HG03457 (cell line): ENCODE measurements around the gene TARBP1.
"Not testable (repeated sequence)": the region's sequence is repeated elsewhere in the genome, so short reads cannot be mapped to it uniquely, and the experiment has no call there.

Experiments
- ATAC-seq: cut with Tn5 transposase; IDR thresholded peaks from one replicate; pipeline ENCODE4 v1.9.1; 2021; ENCODE audit warnings: moderate number of reproducible peaks; ENCODE audit not compliant: unreplicated experiment

Gene TARBP1

DNA sequence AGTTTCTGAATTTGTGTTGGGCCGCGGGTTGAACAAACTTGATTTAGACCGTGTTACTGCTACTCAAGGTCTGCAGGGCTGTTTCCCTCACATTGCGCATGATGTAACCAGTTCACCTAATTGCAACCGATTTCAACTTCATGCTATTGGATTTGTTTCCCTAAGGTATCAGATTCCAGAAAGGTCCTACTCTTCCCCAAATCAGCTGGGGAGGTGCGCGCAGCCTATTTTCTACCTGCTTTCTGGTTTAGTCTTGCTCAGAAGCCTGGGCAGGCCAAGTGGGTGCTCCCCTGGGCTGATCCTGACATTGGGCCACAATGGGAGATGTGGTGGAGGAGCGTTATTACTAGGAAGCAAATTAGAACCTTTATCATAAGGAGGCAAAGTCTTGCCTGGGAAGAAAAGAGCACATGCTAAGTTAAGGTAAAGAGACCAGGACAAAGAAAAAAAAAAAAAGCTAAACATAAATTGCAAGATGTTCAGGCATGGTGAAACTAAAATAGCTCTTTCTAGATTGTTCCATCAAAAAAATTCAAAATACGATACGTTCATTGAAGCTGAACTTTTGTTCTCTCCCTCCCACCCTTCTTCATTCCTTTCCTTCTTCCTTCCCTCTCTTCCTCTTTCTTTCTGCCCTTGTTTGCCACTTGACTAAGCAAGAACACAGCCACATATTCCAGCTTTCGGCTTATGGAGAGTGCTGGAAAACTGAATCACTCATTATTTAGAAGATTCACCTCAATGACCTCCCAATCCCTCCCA is 28.8 kb upstream of the TARBP1 start:
- no peak for ATAC-seq

DNA sequence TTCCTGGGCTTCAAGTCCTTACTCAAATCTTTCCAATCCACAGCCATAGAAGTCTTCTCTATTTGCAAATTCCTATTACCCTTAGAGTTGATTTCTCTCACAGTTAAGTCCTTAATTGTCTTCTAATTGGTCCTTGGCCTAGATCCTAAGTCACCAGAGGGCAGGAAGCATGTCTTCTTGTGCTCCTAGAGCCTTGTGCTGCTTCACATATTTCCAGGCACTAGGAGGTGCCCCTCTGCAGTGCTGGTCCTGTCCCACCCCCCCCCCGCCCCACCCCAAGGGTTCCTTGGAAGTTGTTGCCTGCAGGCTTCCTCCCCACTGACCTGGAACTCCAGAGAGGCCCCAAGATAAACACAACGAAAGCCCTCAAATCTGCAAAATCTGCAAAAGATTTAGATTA is 28.1 kb upstream of the TARBP1 start:
- ATAC-seq, result no peak

DNA sequence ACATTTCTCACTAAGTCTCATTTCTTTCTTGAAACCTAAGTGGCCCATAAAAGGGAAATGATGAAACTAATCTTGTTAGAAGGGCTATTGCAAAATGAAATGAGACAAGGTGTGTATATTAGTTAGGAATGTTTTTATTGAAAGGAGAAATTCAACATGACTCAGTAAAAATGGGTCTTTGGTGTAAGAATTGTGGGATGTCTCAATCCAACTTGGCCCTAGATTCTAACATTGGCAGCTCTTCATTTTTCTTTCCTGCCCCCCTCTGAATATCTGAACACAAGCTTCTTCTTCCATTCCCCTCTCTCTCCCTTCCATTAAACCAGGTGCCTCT is 26.8 kb upstream of the TARBP1 start:
- ATAC-seq, result no peak

DNA sequence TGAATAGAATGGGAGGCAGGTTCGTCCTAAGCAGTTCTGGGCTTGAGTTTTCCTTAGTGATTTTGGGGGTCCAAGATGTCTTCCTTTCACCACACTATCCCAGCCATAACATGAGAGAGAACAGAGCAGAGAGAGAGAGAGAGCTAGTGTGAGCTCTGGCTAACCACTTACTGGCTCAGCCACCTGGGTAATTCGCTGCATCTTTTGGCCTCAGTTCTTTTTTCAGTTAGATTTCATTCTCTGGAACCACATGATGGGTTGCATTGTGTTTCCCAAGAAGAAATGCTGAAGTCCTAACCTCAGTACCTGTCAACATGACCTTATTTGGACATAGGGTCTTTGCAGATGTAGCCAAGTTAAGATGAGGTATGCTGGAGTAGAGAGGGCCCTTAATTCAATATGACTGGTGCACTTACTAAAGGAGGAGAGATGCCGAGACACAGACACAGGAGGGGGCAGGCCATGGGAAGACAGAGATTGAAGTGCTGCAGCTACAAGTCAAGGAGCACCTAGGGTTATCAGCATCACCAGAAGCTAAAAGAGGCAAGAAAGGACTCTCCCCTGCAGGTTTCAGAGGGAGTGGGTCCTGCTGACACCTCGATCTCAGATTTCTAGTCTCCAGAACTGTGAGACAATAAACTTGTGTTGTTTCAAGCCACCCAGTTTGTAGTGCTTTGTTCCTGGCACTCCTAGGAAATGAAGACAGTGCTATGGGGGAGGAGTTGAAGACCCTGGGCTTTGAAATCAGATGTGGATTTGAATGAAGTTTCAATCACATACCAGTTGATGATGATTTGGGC is 26.2 kb upstream of the TARBP1 start:
- ATAC-seq, result no peak

DNA sequence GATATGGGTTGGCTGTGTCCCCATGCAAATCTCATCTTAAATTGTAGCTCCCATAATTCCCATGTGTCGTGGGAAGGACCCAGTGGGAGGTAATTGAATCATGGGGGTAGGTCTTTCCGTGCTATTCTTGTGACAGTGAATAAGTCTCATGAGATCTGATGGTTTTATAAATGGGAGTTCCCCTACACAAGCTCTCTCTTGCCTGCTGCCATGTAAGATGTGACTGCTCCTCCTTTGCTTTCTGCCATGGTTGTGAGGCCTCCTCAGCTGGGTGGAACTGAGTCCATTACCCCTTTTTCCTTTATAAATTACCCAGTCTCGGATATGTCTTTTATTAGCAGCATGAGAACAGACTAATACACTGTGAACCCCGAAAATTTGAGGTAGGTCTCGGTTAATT is 25.3 kb upstream of the TARBP1 start:
- ATAC-seq, result not testable (repeated sequence)

DNA sequence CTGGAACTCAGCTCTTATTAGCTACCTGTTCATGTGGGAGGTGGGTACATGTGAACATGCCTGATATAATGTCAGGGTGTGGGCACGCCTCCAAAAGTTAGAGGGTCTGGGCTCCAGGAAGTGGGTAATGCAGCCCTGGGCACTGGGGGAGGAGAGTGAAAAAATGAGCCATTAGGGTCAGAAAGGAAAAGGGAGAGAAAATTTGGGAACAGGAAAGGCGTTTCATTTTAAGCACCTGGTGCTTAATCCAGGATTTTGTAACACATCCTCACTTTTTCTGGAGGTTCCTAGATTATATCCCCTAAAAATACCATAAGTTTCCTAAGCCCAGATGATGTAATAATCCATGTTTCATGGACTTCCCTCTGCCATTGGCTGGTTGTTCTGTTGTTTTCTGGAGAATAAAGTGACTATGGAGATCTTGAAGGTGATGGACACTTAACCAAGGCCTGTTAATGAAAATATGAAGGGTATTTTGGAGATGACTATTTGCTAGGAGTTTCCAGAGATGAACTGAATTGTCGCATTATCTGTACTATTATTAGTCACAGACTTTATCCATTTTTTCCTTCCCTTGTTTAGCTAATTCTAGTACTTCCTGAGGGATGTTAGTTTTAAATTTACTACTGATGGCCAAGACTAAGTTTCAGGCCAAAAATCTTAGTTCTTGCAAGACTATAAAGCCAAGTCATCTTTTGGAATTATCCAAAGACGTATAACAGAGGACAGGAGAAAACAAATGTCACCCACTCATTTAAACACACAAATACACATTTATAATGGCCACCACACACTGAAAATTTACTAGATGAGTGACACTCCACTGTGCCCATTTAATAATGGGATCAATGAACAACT is 24.4 kb upstream of the TARBP1 start:
- no peak for ATAC-seq

DNA sequence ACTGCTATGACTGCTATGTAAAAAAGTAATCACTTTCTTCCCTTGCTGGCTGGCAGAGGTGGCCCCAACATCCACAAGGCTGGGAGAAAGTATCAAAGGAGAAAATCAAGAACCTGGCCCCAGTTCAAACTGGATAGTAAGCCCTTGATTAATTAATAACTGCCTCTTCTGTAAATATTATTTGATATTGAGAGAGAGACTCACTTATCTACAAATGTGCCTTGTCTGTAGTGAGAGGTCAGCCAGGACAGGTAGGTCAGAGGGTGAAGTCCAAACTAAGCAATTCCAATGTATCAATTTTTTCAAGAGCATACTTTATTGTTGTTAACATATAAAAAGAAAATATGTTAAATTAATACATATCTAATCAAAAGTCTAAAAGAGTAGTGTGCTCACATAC is 23.8 kb upstream of the TARBP1 start:
- no peak for ATAC-seq

DNA sequence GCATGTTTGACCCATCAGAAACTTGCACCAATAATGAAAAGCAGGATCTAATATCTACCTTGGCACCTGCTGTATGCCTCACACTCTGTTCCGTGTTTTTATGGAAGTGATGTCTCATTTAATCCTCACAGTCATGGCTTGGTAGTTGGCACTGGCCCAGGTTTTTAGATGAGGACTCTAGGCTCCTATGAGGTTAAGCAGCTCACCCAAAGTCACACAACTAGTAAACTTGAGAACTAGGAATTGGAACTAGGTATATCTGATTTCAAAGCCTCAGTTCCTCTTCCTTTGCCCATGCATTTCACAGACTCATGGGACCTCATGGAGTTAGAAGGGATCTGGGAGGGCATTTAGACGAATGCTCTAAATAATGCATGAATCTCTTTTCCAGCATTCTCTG is 21.3 kb upstream of the TARBP1 start:
- no peak for ATAC-seq

DNA sequence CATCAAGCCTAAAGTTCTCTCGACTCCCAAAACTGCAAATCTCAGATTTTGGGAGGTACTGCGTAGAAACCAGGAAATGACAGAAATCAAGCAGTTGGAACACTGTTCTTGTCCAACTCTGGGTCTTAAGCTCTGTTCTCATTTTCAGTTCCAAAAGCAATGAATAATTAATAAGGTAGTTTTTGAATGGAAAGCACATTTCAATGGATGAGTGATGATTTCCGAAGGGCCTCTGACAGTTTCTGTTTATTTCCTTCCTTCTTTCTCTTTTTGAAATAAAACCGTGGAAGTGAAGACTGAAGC is 20.9 kb upstream of the TARBP1 start:
- ATAC-seq, result no peak

DNA sequence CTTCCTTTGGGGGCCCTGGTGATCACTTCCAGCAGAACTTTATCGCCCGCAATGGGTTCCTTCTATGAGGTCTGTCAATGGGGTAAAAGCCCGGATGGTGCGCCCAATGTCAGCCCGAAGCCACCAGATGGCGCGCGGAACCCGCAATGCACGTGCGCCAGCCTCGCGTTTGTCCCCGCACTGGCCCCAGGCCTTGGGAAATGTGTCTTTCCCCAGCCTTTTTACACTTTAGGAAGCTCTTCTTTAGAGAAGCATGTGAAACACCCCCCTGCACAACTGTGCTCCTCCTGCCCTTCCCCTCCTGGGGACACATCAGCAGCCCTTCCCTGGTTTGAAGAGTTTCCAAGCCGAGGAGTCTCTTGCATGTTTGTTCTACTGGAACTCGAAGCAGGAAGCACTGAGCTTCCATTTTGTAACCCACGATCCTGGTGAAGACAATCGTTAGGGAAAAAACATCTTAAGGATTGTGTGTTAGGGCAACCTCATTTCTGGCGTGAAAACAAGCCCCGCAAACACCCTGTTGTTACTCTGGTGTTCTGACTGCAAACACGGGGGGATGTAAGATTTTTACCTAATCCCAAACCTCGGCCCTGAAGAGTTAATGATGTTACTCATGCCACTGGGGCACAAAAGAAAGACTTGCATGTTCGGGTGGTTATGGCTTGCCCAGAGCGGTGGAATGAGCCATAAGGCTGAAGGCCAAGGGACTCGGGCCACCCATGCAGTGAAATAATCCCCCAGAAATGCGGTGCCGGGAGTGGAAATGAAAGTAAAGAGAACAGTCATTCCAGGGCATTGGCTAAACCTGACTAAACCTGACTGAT is 20.4 kb upstream of the TARBP1 start:
- no peak for ATAC-seq

DNA sequence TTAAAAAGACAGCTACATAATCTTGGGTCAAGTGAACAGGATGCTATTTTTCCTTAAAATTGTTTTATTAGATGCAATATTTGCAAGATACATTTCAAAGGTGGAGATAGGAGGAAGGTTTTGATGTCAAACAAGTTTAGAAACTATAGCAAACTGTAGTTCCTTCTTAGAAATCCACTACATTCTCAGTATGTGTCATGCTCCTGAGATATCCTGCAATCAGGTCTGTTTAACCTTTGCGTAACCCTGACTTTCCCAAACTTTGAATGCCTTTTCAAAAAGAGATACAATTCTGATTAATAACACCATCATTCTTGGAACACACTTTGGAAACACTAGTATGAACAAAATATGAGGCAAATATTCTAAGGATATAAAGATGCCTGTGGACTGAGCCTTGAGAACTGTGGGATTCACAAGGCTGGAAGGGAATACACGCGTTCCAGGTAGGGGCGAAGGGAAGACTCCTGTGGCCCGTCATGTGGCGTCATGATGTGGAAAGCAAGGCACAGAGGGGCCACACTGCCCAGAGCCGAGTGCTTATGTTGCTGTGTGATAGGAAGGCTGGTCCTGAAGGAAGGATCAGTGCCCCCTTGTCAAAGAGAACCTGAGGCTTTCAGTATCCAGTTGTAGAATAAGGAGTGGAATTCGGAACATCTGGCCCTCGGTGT is 19.6 kb upstream of the TARBP1 start:
- no peak for ATAC-seq

DNA sequence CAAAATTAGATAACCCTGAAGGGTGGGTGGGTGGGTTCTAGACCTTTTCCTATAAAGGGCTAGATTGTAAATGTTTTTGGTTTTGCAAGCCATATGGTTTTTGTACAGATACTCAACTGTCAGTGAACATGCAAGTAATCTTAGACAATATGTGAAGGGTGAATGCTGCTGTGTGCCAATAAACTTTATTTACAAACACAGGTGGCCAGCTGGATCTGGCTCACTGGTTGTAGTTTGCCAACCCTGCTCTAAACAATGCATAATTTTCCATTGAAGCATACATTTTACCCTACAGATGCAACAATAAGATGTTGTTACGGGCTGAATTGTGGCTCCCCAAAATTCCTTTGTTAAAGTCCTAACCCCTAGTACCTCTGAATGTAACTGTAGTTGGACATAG is 18.6 kb upstream of the TARBP1 start:
- ATAC-seq, result no peak

DNA sequence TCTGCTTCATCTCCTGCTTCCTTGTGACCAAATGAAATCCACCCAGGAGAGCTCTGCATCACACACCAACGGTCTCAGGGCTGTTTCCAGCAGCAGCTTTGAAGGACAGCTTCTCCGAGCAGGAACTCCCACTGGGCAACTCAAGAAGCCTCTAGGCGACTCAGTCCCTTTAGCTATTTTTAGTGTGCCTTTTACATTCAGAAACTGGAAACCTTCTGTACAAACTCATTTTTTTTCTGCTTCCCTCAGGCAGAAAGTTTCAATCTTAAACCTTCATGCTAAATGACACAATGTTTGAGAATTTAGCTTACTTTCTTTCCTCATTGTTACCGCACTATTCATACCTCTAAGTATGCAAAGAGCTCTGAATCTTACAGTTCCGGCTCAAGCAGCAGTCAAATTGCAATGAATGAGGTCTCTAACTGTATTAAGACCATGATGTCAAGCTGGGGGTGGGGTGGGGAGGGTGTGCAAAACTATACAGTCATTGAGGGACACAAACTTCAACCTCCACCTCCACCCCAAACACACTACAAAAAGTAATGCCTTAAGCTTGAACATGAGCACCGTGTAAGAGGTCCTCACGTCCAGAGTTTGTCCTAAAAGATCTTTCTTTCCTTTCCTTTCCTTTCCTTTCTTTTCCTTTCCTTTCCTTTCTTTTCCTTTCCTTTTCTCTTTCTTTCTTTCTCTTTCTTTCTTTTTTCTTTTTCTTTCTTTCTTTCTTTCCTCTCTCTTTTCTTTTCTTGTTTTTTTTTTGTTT is 16.4 kb upstream of the TARBP1 start:
- peak; percentile 47 for ATAC-seq

DNA sequence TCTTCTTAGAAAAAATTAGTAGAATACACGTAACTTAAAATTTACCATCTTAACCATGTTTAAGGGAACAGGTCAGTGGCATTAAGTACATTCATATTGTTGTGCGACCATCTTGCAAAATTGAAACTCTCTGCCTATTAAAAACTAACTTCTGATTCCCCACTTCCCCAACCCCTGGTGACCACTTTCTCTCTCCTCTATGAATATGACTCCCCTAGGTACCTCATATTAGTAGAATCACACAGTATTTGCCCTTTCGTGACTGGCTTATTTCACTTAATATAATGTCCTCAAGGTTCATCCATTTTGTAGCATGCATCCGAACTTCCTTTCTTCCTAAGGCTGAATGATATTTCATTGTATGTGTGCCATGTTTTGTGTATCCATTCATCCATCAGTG is 15.1 kb upstream of the TARBP1 start:
- ATAC-seq, result no peak

DNA sequence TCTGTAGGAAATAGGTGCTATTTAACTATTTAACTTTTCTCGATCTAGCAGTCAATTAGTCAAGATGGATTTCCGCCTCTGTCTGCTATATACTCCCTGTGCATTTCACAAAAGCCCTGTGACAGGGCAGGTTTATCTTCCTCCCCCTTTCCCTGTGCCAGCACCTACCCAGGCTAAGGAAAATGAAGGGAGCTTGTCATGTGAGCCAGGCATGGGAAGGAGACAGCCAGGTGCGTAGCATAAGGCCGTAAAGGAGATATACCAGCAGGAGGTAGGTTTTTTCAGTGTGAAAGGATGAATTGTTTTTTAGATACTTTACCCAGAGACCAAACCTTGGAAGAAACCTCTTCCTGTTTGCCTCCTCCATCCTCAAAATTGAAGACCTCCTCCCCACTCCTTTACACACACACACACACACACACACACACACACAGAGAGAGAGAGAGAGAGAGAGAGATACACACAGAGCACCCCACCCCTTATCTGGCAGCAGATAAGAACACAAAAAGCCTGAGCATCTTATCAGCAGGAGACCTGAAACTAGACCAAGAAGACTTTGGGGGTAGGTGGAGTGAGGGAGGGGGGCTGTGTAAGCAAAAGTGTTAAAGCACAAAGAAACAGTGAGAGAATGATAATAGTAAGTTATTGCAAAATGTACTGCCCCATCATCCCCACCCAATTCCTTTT is 12.0 kb upstream of the TARBP1 start:
- ATAC-seq, result no peak

DNA sequence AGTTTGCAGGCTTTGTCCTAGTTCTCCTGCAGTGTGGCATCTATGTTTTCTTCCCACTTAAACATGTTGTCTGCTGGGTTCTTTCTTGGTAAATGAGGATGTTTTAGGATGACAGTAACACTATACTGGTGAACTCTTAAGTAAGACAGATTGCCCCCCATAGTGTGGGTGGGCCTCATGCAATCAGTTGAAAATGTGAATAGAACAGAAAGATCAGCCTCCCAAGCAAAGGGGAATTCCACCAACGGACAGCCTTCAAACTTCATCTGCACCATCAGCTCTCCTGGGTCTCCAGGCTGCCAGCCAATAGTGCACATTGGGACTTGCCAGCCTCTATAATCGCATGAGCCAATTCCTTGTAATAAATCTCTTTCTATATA is 10.7 kb upstream of the TARBP1 start:
- no peak for ATAC-seq

DNA sequence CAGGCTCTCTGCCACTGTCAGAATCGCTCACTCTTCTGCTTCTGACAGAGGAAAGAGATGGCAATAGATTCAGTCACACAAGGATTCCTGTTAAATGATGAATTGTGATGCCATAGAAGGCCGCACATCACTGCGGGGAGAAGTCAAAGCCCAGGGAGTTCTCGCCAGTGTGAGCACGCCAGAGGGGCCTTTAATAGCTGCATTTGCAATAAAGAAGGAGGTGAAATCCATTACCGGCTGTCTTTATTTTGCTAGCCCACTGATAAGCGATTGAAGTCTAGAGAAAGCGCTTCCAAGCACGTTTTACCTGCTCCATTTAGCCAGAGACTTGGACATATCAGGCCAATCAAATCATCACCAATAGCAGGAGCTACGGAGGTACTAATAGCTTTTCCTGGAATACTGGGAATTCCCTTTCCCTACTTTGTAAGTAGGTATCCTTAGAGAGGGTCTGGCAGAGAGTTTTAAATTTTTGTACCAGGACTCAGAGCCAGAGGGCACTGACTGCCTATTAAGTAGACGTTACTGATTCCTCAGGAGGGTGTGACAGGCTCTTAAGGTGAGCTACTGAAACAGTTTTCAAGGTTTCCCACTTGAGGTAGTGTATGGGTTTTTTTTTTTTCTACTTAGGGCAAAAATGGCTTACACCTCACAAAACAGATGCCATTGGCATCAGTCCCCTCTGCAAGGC is 10.2 kb upstream of the TARBP1 start:
- no peak for ATAC-seq
